Astrocyte of the cerebellum (primary cell): ENCODE results near the gene STXBP1.

Experiments used
- DNase-seq: peaks from one replicate; pipeline ENCODE4 v3.0.0-alpha.2; 2011; ENCODE audit warnings: low read depth
- H3K4me3 ChIP-seq: 2 replicates; pipeline ENCODE4 v1.5.1; 2011; ENCODE audit warnings: mild to moderate bottlenecking, low read depth, low read length, moderate library complexity
- CTCF ChIP-seq: IDR thresholded peaks from 2 replicates; pipeline ENCODE4 v1.5.1; 2012; ENCODE audit warnings: low read length, low read depth, moderate library complexity, mild to moderate bottlenecking; ENCODE audit errors: missing control alignments
- in situ Hi-C: cut with HindIII; loops from 2 replicates; pipeline ENCODE4 v1.10.0; 2017; ENCODE audit warnings: low sequenced_read_pairs

Gene STXBP1

GRCh38 chr9:127652733-127653132, 40.7 kb downstream of the STXBP1 start:
- H3K4me3 ChIP-seq: no peak overlapping the region
- in situ Hi-C loops: loop anchor here (5.0 kb wide), 1 partner anchor 35 kb away; no protein-coding TSS in a partner anchor
- DNase-seq: no peak
- no peak for TF ChIP-seq CTCF

- in situ Hi-C loops: loop anchor here (5.0 kb wide), 1 partner anchor 33 kb away; no protein-coding TSS in a partner anchor
- H3K4me3 ChIP-seq: no peak overlapping the region
- no peak for DNase-seq
- TF ChIP-seq CTCF: no peak
These were observed 42.5 kb downstream of the STXBP1 start for GRCh38 chr9:127654619-127655018.

- no peak overlapping the region for H3K4me3 ChIP-seq
- in situ Hi-C loops: no loop called here
- TF ChIP-seq CTCF: no peak
- no peak for DNase-seq
These were observed 46.4 kb downstream of the STXBP1 start for GRCh38 chr9:127658428-127658827.

- in situ Hi-C loops: no loop called here
- no peak for TF ChIP-seq CTCF
- no peak for DNase-seq
- H3K4me3 ChIP-seq: no peak overlapping the region
These were observed 49.0 kb downstream of the STXBP1 start for GRCh38 chr9:127660886-127661741.

GRCh38 chr9:127662617-127663016, 50.5 kb downstream of the STXBP1 start:
- no peak overlapping the region for H3K4me3 ChIP-seq
- TF ChIP-seq CTCF: no peak
- no peak for DNase-seq
- in situ Hi-C loops: no loop called here

GRCh38 chr9:127664324-127664677, 52.2 kb downstream of the STXBP1 start:
- no peak for DNase-seq
- no peak for TF ChIP-seq CTCF
- no peak overlapping the region for H3K4me3 ChIP-seq
- in situ Hi-C loops: no loop called here
